IPS-20b (cell line): Measurements from ENCODE around the gene SNRNP70.

Source experiments
- H3K27ac ChIP-seq: one replicate; pipeline ENCODE4 v1.5.1; 2013; ENCODE audit warnings: low read length
- H3K27me3 ChIP-seq: 2 replicates; pipeline ENCODE4 v1.6.1; 2013; ENCODE audit warnings: mild to moderate bottlenecking, low read length, inconsistent platforms; ENCODE audit not compliant: insufficient read depth
- H3K36me3 ChIP-seq: 2 replicates; pipeline ENCODE4 v1.6.1; 2013; ENCODE audit warnings: low read depth, mild to moderate bottlenecking, inconsistent platforms, low read length, moderate library complexity; ENCODE audit not compliant: insufficient read depth
- H3K4me1 ChIP-seq: 2 replicates; pipeline ENCODE4 v1.6.1; 2013; ENCODE audit warnings: mild to moderate bottlenecking, control low read depth, inconsistent platforms, low read length, moderate library complexity; ENCODE audit not compliant: insufficient read depth
- H3K4me3 ChIP-seq: 2 replicates; pipeline ENCODE4 v1.5.1; 2013; ENCODE audit warnings: mild to moderate bottlenecking, low read length, inconsistent platforms
- H3K9ac ChIP-seq: 2 replicates; pipeline ENCODE4 v1.6.1; 2013; ENCODE audit warnings: low read depth, mild to moderate bottlenecking, inconsistent platforms, low read length, moderate library complexity
- H3K9me3 ChIP-seq: 2 replicates; pipeline ENCODE4 v1.6.1; 2013; ENCODE audit warnings: mild to moderate bottlenecking, low read depth, low read length, inconsistent platforms; ENCODE audit not compliant: insufficient read depth

The SNRNP70 gene

GRCh38 chr19:49091391-49092038, 6.3 kb downstream of the SNRNP70 start:
- H3K9ac ChIP-seq: no peak overlapping the region
- no peak overlapping the region for H3K27ac ChIP-seq
- H3K4me1 ChIP-seq: no peaks in the 10 kb centered on the region
- H3K4me3 ChIP-seq: no peak overlapping the region
- no peaks in the 10 kb centered on the region for H3K9me3 ChIP-seq
- peaks cover 97% of the 10 kb centered on the region for H3K36me3 ChIP-seq
- no peaks in the 10 kb centered on the region for H3K27me3 ChIP-seq

DNA sequence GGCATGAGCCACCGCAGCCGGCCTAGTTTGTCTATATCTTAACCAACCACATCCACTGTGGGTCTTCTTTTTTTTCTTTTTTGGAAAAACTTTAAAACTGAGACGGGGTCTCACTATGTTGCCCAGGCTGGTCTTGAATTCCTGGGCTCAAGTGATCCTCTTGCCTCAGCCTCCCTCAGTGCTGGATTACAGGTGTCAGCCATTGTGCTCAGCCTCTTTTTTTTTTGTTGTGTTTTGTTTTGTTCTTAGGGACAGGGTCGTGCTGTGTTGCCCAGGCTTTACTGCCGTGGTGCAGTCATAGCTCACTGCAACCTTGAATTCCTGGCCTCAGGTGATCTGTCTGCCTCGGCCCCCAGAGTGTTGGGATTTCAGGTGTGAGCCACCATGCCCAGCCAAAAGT, 7.4 kb downstream of the SNRNP70 start:
- Histone ChIP-seq H3K36me3 (peaks cover 97% of the 10 kb centered on the region), H3K4me1 (no peaks in the 10 kb centered on the region), H3K27me3 (no peaks in the 10 kb centered on the region), H3K27ac (no peak overlapping the region), H3K4me3 (no peak overlapping the region), H3K9me3 (no peaks in the 10 kb centered on the region), H3K9ac (no peak overlapping the region)

- no peak overlapping the region for H3K9ac ChIP-seq
- peaks cover 99% of the 10 kb centered on the region for H3K36me3 ChIP-seq
- H3K4me3 ChIP-seq: no peak overlapping the region
- H3K9me3 ChIP-seq: no peaks in the 10 kb centered on the region
- no peaks in the 10 kb centered on the region for H3K27me3 ChIP-seq
- no peak overlapping the region for H3K27ac ChIP-seq
- H3K4me1 ChIP-seq: no peaks in the 10 kb centered on the region
Measured at GRCh38 chr19:49094505-49095482, 9.5 kb downstream of the SNRNP70 start.

DNA sequence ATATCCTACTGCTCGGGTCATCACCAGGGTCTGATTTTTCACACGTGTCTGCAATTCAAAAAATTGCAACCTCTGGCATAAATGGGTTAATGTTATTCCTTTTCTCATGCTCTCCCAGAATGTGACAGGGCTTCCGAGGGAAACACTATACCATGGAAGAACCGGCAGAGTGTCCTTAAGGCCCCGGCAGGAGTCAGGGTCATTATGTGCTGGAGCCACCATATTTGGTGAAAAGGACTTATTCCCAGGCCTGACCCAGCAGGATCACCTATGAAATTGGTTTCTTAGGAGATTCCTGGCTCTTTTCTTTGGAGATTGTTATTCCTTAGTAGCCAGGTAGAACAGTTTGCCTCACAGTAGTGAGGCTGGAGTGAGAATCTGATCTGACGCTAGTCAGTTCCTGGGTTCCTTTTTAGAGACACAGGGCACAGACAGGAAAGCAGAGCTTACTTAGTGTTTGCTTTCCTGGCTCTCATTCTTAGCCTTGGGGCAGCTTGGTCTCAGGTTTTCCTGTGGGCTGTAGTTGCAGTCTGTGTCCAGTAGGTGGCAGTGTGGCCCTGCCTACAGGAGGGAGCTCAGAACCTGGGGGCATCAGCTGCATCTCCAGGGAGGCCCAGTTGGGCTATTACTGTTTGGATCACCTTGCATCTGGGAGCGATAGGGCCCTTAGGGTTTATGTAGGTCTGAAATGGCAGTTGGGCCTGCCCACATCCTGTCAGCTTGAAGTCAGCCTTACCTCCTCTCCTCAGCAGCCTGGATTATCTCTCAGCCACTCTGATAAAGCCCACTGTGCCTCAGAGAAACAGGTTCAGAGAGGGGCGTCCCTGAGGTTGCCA, 12.4 kb downstream of the SNRNP70 start:
- H3K9ac ChIP-seq: no peak overlapping the region
- no peaks in the 10 kb centered on the region for H3K27me3 ChIP-seq
- no peak overlapping the region for H3K4me3 ChIP-seq
- H3K27ac ChIP-seq: no peak overlapping the region
- H3K4me1 ChIP-seq: no peaks in the 10 kb centered on the region
- peaks cover 96% of the 10 kb centered on the region for H3K36me3 ChIP-seq
- H3K9me3 ChIP-seq: no peaks in the 10 kb centered on the region

DNA sequence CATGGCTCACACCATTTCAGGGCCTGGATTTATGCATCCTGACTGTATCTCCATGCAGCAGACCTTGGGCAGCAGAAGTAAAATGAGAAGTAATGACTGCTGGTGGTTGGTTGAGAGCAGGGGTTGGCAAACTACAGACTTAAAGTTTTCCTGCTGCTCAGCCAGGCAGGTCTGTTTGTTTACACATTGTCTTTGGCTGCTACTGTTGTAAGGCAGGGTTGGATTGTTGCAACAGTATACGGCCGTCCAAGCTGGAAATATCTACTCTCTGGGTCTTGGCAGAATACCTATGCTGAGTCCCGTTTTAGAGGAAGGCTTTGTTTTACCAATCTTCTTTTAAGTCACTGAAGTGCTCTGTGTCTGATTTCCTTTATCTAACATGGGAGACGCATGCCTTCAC, 13.5 kb downstream of the SNRNP70 start:
- H3K27ac ChIP-seq: no peak overlapping the region
- no peaks in the 10 kb centered on the region for H3K4me1 ChIP-seq
- no peaks in the 10 kb centered on the region for H3K27me3 ChIP-seq
- no peak overlapping the region for H3K4me3 ChIP-seq
- peaks cover 96% of the 10 kb centered on the region for H3K36me3 ChIP-seq
- H3K9me3 ChIP-seq: no peaks in the 10 kb centered on the region
- no peak overlapping the region for H3K9ac ChIP-seq

- H3K4me1 ChIP-seq: no peaks in the 10 kb centered on the region
- H3K4me3 ChIP-seq: no peak overlapping the region
- H3K36me3 ChIP-seq: peaks cover 96% of the 10 kb centered on the region
- H3K27me3 ChIP-seq: no peaks in the 10 kb centered on the region
- H3K27ac ChIP-seq: no peak overlapping the region
- no peaks in the 10 kb centered on the region for H3K9me3 ChIP-seq
- H3K9ac ChIP-seq: no peak overlapping the region
Measured at GRCh38 chr19:49101160-49101559, 15.9 kb downstream of the SNRNP70 start.

GRCh38 chr19:49102303-49102702, 17.1 kb downstream of the SNRNP70 start:
- Histone ChIP-seq H3K27ac (no peak overlapping the region), H3K4me3 (no peak overlapping the region)

GRCh38 chr19:49103331-49104085, 18.3 kb downstream of the SNRNP70 start:
- no peak overlapping the region for H3K4me3 ChIP-seq
- no peak overlapping the region for H3K9ac ChIP-seq
- H3K27me3 ChIP-seq: no peaks in the 10 kb centered on the region
- peaks cover 96% of the 10 kb centered on the region for H3K36me3 ChIP-seq
- H3K9me3 ChIP-seq: no peaks in the 10 kb centered on the region
- H3K4me1 ChIP-seq: no peaks in the 10 kb centered on the region
- H3K27ac ChIP-seq: no peak overlapping the region

More at GRCh38 chr19:49102303-49102702, 17.1 kb downstream of the SNRNP70 start:
- no peaks in the 10 kb centered on the region for H3K4me1 ChIP-seq
- H3K27me3 ChIP-seq: no peaks in the 10 kb centered on the region
- H3K9ac ChIP-seq: no peak overlapping the region
- peaks cover 96% of the 10 kb centered on the region for H3K36me3 ChIP-seq
- no peaks in the 10 kb centered on the region for H3K9me3 ChIP-seq

DNA sequence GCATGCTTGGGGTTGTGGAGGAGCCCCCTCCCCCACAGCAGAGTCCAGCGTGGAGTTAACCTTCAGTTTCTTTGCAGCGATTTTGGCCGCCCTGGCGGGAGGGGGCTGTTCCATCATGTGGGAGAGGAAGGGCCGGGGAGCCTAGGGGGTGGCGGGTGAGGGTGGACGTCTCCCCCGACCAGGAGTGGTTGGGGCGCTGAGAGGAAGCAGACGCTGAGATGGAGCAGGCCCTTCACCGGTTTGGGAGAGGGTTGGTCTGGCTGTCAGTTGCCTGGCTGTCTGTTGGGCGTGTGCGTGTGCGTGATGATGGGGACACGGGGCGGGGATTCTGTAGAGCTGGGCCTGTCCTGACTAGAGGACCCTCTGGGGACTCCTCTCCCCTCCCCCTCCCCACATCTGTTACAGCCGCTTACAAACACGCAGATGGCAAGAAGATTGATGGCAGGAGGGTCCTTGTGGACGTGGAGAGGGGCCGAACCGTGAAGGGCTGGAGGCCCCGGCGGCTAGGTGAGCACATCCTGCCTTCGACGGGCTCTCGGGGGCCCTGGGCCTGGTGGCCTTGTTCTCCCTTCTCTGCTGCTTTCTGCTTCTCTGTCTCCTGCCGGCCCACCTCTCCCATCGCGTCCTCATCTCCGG, 19.1 kb downstream of the SNRNP70 start:
- H3K4me3 ChIP-seq: no peak overlapping the region
- no peak overlapping the region for H3K27ac ChIP-seq
- no peak overlapping the region for H3K9ac ChIP-seq
- no peaks in the 10 kb centered on the region for H3K4me1 ChIP-seq
- peaks cover 96% of the 10 kb centered on the region for H3K36me3 ChIP-seq
- no peaks in the 10 kb centered on the region for H3K27me3 ChIP-seq
- H3K9me3 ChIP-seq: no peaks in the 10 kb centered on the region

GRCh38 chr19:49106648-49107135, 21.4 kb downstream of the SNRNP70 start:
- no peaks in the 10 kb centered on the region for H3K9me3 ChIP-seq
- H3K27me3 ChIP-seq: no peaks in the 10 kb centered on the region
- no peaks in the 10 kb centered on the region for H3K4me1 ChIP-seq
- no peak overlapping the region for H3K4me3 ChIP-seq
- no peak overlapping the region for H3K27ac ChIP-seq
- peaks cover 80% of the 10 kb centered on the region for H3K36me3 ChIP-seq
- H3K9ac ChIP-seq: no peak overlapping the region
